Measurements from ENCODE around the gene KSR2.

- TF ChIP-seq POLR2A (IDR thresholded peaks at IDR 0.05; ENCODE audit: low read depth, low read length) (no peak), POLR2AphosphoS5 (IDR thresholded peaks at IDR 0.05; ENCODE audit: low read depth, low read length) (no peak)
These were observed 417.1 kb downstream of the KSR2 start for GRCh38 chr12:117551665-117552064.

Data from GM12892 (cell line).